Right lobe of liver (tissue), 4 donors: Measurements from ENCODE around the gene CENPU.

Source experiments
- CTCF ChIP-seq, 4 donors: fragments of 200-600 bp in 3 of 4; fragments of 450-650 bp in 1 of 4; IDR thresholded peaks; one replicate each; pipeline versions ENCODE4 v1.5.1 to v1.8.0; 2016 to 2022; ENCODE audit warnings: antibody characterized with exemption in 4 of 4, mild to moderate bottlenecking in 2 of 4
- POLR2A ChIP-seq: fragments of 450-650 bp; IDR thresholded peaks from one replicate; pipeline ENCODE4 v1.6.1; 2017; ENCODE audit warnings: antibody characterized with exemption, mild to moderate bottlenecking
- donor health status: DM: no; HTN: no; CAD: no.
- donor health status: DM: no; HTN: no; CAD: no.
- donor health status: DM: no; HTN: yes; CAD: no.

GRCh38 chr4:184747034-184747830 lies 13.3 kb upstream of the CENPU start:
- TF ChIP-seq CTCF (IDR thresholded peaks at IDR 0.05) (no peak), POLR2A (no peak)
